Stimulated activated naive B cell treated with anti-CD40 and anti-IgM and Interleukin-4, amounts not matched to agents 10 μg/mL and 1 μg/mL and 100 μg/mL, for 72 hours (primary cell): ENCODE results near the gene FHIT.

ENCODE experiments used
- ATAC-seq, 2 donors: fragments of 150-1000 bp; cut with Tn5 transposase; replicated peaks; 2 replicates each; pipeline ENCODE4 v1.10.0; 2021; ENCODE audit warnings: moderate library complexity in 1 of 2
- DNase-seq: peaks from one replicate; pipeline ENCODE4 v3.0.0; 2021
- H3K27ac Mint-ChIP-seq: one replicate; pipeline ENCODE4 v1.8.0; 2022; ENCODE audit warnings: mild to moderate bottlenecking, mixed read lengths
- H3K27me3 Mint-ChIP-seq, 2 donors: one replicate each; pipeline ENCODE4 v1.8.0; 2022; ENCODE audit warnings: mixed read lengths in 2 of 2
- H3K36me3 Mint-ChIP-seq, 2 donors: one replicate each; pipeline ENCODE4 v1.8.0; 2022; ENCODE audit warnings: mixed read lengths in 2 of 2, mild to moderate bottlenecking in 1 of 2
- H3K4me1 Mint-ChIP-seq, 2 donors: one replicate each; pipeline ENCODE4 v1.8.0; 2022; ENCODE audit warnings: mixed read lengths in 2 of 2, mild to moderate bottlenecking in 1 of 2
- H3K4me3 Mint-ChIP-seq, 2 donors: one replicate each; pipeline ENCODE4 v1.8.0; 2022; ENCODE audit warnings: mild to moderate bottlenecking in 2 of 2, mixed read lengths in 2 of 2, moderate library complexity in 1 of 2
- H3K9me3 Mint-ChIP-seq, 2 donors: one replicate each; pipeline ENCODE4 v1.8.0; 2022; ENCODE audit warnings: mixed read lengths in 2 of 2, mild to moderate bottlenecking in 1 of 2

FHIT gene

GRCh38 chr3:60266444-60266843 lies 984.8 kb downstream of the FHIT start:
- ATAC-seq (no peak), DNase-seq (no peak)
- no peak overlapping the region for H3K27ac Mint-ChIP-seq
- no peaks in the 10 kb centered on the region for H3K27me3 Mint-ChIP-seq
- H3K9me3 Mint-ChIP-seq, result no peaks in the 10 kb centered on the region
- no peak overlapping the region for H3K4me3 Mint-ChIP-seq
- H3K36me3 Mint-ChIP-seq, result no peaks in the 10 kb centered on the region
- peaks cover 9 to 13% of the 10 kb centered on the region in 2 donors for H3K4me1 Mint-ChIP-seq

- Mint-ChIP-seq H3K9me3 (no peaks in the 10 kb centered on the region), H3K4me1 (peaks cover 6 to 18% of the 10 kb centered on the region in 2 donors), H3K36me3 (no peaks in the 10 kb centered on the region), H3K27me3 (no peaks in the 10 kb centered on the region), H3K27ac (no peak overlapping the region), H3K4me3 (no peak overlapping the region)
- DNase-seq (no peak), ATAC-seq (no peak)
Observed at GRCh38 chr3:60263191-60263590, 988.1 kb downstream of the FHIT start.

- H3K36me3 Mint-ChIP-seq, result no peaks in the 10 kb centered on the region
- DNase-seq (no peak), ATAC-seq (no peak)
- H3K27ac Mint-ChIP-seq, result no peak overlapping the region
- no peaks in the 10 kb centered on the region for H3K27me3 Mint-ChIP-seq
- H3K4me1 Mint-ChIP-seq, result peaks cover 2 to 11% of the 10 kb centered on the region in 2 donors
- no peak overlapping the region for H3K4me3 Mint-ChIP-seq
- no peaks in the 10 kb centered on the region for H3K9me3 Mint-ChIP-seq
Observed at GRCh38 chr3:60262546-60262945, 988.7 kb downstream of the FHIT start.

- no peaks in the 10 kb centered on the region for H3K9me3 Mint-ChIP-seq
- no peak overlapping the region for H3K27ac Mint-ChIP-seq
- no peak overlapping the region for H3K4me3 Mint-ChIP-seq
- no peak for ATAC-seq
- H3K27me3 Mint-ChIP-seq, result no peaks in the 10 kb centered on the region
- H3K4me1 Mint-ChIP-seq, result peaks cover 5 to 23% of the 10 kb centered on the region in 2 donors
- no peak for DNase-seq
- peaks cover 0 to 2% of the 10 kb centered on the region in 2 donors for H3K36me3 Mint-ChIP-seq
Observed at GRCh38 chr3:60260546-60260945, 990.7 kb downstream of the FHIT start.

- Mint-ChIP-seq H3K27ac (no peak overlapping the region), H3K4me3 (no peak overlapping the region), H3K36me3 (no peaks in the 10 kb centered on the region), H3K4me1 (peaks cover 12 to 18% of the 10 kb centered on the region in 2 donors), H3K27me3 (no peaks in the 10 kb centered on the region), H3K9me3 (peaks cover 1 to 4% of the 10 kb centered on the region in 2 donors)
- ATAC-seq (peak; percentile 85), DNase-seq (no peak)
Observed at GRCh38 chr3:60250810-60251209, 1000.4 kb downstream of the FHIT start.

- Mint-ChIP-seq H3K27me3 (no peaks in the 10 kb centered on the region), H3K36me3 (no peaks in the 10 kb centered on the region), H3K4me3 (no peak overlapping the region), H3K27ac (no peak overlapping the region), H3K9me3 (peaks cover 1 to 4% of the 10 kb centered on the region in 2 donors), H3K4me1 (peaks cover 12 to 18% of the 10 kb centered on the region in 2 donors)
- DNase-seq (no peak), ATAC-seq (peak in 1 of 2 donors; percentile 65)
Observed at GRCh38 chr3:60250206-60250605, 1001.0 kb downstream of the FHIT start.

GRCh38 chr3:60246361-60246760 lies 1004.9 kb downstream of the FHIT start:
- Mint-ChIP-seq H3K9me3 (peaks cover 1 to 4% of the 10 kb centered on the region in 2 donors), H3K27ac (no peak overlapping the region), H3K36me3 (no peaks in the 10 kb centered on the region), H3K27me3 (no peaks in the 10 kb centered on the region), H3K4me3 (no peak overlapping the region), H3K4me1 (peaks cover 12 to 18% of the 10 kb centered on the region in 2 donors)
- no peak for DNase-seq
- no peak for ATAC-seq

GRCh38 chr3:60243456-60243855 lies 1007.8 kb downstream of the FHIT start:
- DNase-seq, result no peak
- no peak for ATAC-seq
- Mint-ChIP-seq H3K27me3 (no peaks in the 10 kb centered on the region), H3K4me3 (no peak overlapping the region), H3K36me3 (no peaks in the 10 kb centered on the region), H3K4me1 (peaks cover 2 to 9% of the 10 kb centered on the region in 2 donors), H3K9me3 (peaks cover 0 to 1% of the 10 kb centered on the region in 2 donors), H3K27ac (no peak overlapping the region)

- Mint-ChIP-seq H3K27me3 (no peaks in the 10 kb centered on the region), H3K27ac (no peak overlapping the region), H3K36me3 (no peaks in the 10 kb centered on the region), H3K9me3 (no peaks in the 10 kb centered on the region), H3K4me1 (peaks cover 5 to 19% of the 10 kb centered on the region in 2 donors), H3K4me3 (no peak overlapping the region)
- DNase-seq (no peak), ATAC-seq (no peak)
Observed at GRCh38 chr3:60240492-60240891, 1010.8 kb downstream of the FHIT start.

- H3K27ac Mint-ChIP-seq, result no peak overlapping the region
Observed at GRCh38 chr3:60238550-60238949, 1012.7 kb downstream of the FHIT start.

GRCh38 chr3:60229502-60229901 lies 1021.8 kb downstream of the FHIT start:
- peaks cover 8 to 10% of the 10 kb centered on the region in 2 donors for H3K9me3 Mint-ChIP-seq
- H3K4me1 Mint-ChIP-seq, result peaks cover 34 to 50% of the 10 kb centered on the region in 2 donors
- H3K4me3 Mint-ChIP-seq, result peak overlapping the region; percentile 43 to 52
- ATAC-seq, result peak; percentile 18 to 33
- H3K27me3 Mint-ChIP-seq, result no peaks in the 10 kb centered on the region
- H3K27ac Mint-ChIP-seq, result peak overlapping the region; percentile 91
- no peak for DNase-seq
- peaks cover 7 to 8% of the 10 kb centered on the region in 2 donors for H3K36me3 Mint-ChIP-seq

More at GRCh38 chr3:60238550-60238949, 1012.7 kb downstream of the FHIT start:
- Mint-ChIP-seq H3K9me3 (peaks cover 4% of the 10 kb centered on the region in 2 donors), H3K4me3 (no peak overlapping the region), H3K27me3 (no peaks in the 10 kb centered on the region), H3K36me3 (peaks cover 4% of the 10 kb centered on the region in 2 donors), H3K4me1 (peaks cover 5 to 21% of the 10 kb centered on the region in 2 donors)
- DNase-seq (no peak), ATAC-seq (no peak)

- peaks cover 34 to 50% of the 10 kb centered on the region in 2 donors for H3K4me1 Mint-ChIP-seq
- peaks cover 5 to 6% of the 10 kb centered on the region in 2 donors for H3K36me3 Mint-ChIP-seq
- H3K27ac Mint-ChIP-seq, result peak overlapping the region; percentile 91
- peak overlapping the region; percentile 43 to 52 for H3K4me3 Mint-ChIP-seq
- peaks cover 7 to 8% of the 10 kb centered on the region in 2 donors for H3K9me3 Mint-ChIP-seq
- ATAC-seq (peak; percentile 51 to 66), DNase-seq (no peak)
- H3K27me3 Mint-ChIP-seq, result peaks cover 0 to 4% of the 10 kb centered on the region in 2 donors
Observed at GRCh38 chr3:60228823-60229222, 1022.4 kb downstream of the FHIT start.

GRCh38 chr3:60226912-60227311 lies 1024.3 kb downstream of the FHIT start:
- no peaks in the 10 kb centered on the region for H3K36me3 Mint-ChIP-seq
- peaks cover 0 to 3% of the 10 kb centered on the region in 2 donors for H3K9me3 Mint-ChIP-seq
- peak overlapping the region; percentile 43 for H3K27ac Mint-ChIP-seq
- peaks cover 36 to 50% of the 10 kb centered on the region in 2 donors for H3K4me1 Mint-ChIP-seq
- ATAC-seq, result peak; percentile 16 to 27
- peak overlapping the region in 1 of 2 donors; percentile 26 for H3K4me3 Mint-ChIP-seq
- H3K27me3 Mint-ChIP-seq, result peaks cover 0 to 7% of the 10 kb centered on the region in 2 donors
- no peak for DNase-seq

GRCh38 chr3:60225848-60226247 lies 1025.4 kb downstream of the FHIT start:
- peaks cover 0 to 7% of the 10 kb centered on the region in 2 donors for H3K27me3 Mint-ChIP-seq
- ATAC-seq (peak; percentile 87 to 90), DNase-seq (peak; percentile 65)
- H3K9me3 Mint-ChIP-seq, result peaks cover 0 to 3% of the 10 kb centered on the region in 2 donors
- H3K27ac Mint-ChIP-seq, result peak overlapping the region; percentile 89
- peak overlapping the region; percentile 60 to 67 for H3K4me3 Mint-ChIP-seq
- H3K36me3 Mint-ChIP-seq, result no peaks in the 10 kb centered on the region
- peaks cover 35 to 50% of the 10 kb centered on the region in 2 donors for H3K4me1 Mint-ChIP-seq

GRCh38 chr3:60220768-60221167 lies 1030.5 kb downstream of the FHIT start:
- no peaks in the 10 kb centered on the region for H3K36me3 Mint-ChIP-seq
- H3K27me3 Mint-ChIP-seq, result peaks cover 0 to 7% of the 10 kb centered on the region in 2 donors
- no peak overlapping the region for H3K4me3 Mint-ChIP-seq
- peaks cover 0 to 3% of the 10 kb centered on the region in 2 donors for H3K9me3 Mint-ChIP-seq
- DNase-seq (no peak), ATAC-seq (no peak)
- H3K27ac Mint-ChIP-seq, result no peak overlapping the region
- peaks cover 9 to 12% of the 10 kb centered on the region in 2 donors for H3K4me1 Mint-ChIP-seq
